Heart left ventricle (tissue), 16 donors: ENCODE results near the gene CACNA2D3. TPM values are rescaled to one million over a fixed set of nuclear protein-coding genes. Genes with fewer than 3 reads are reported as not detected.
"Not testable (repeated sequence)": the region's sequence is repeated elsewhere in the genome, so short reads cannot be mapped to it uniquely, and the experiment has no call there.

Experiments used
- ATAC-seq, 4 donors: fragments of 200-7000 bp; cut with Tn5 transposase; one replicate each; pipeline ENCODE4 v1.9.1; 2020 to 2022; ENCODE audit warnings: moderate library complexity in 4 of 4, mild to moderate bottlenecking in 3 of 4, moderate number of reproducible peaks in 1 of 4
- DNase-seq, 5 donors: peaks; one replicate each; pipeline ENCODE4 v3.0.0-alpha.2; 2020
- H3K27ac ChIP-seq, 12 donors: fragments of 200-600 bp; sonication (generic) in 4 of 12; one replicate each; pipeline versions ENCODE4 v1.5.0 to v1.8.0; 2016 to 2022; ENCODE audit warnings: mild to moderate bottlenecking in 2 of 12
- H3K27me3 ChIP-seq, 9 donors: fragments of 200-600 bp; sonication (generic) in 2 of 9; one replicate each; pipeline versions ENCODE4 v1.5.1 to v1.8.0; 2016 to 2022; ENCODE audit warnings: mild to moderate bottlenecking in 3 of 9
- H3K36me3 ChIP-seq, 9 donors: fragments of 200-600 bp; sonication (generic) in 2 of 9; one replicate each; pipeline versions ENCODE4 v1.5.0 to v1.8.0; 2018 to 2022; ENCODE audit warnings: mild to moderate bottlenecking in 2 of 9
- H3K4me1 ChIP-seq, 12 donors: fragments of 200-600 bp; sonication (generic) in 4 of 12; one replicate each; pipeline versions ENCODE4 v1.5.0 to v1.8.0; 2016 to 2022; ENCODE audit warnings: mild to moderate bottlenecking in 3 of 12
- H3K4me3 ChIP-seq, 12 donors: fragments of 200-600 bp; sonication (generic) in 4 of 12; one replicate each; pipeline versions ENCODE4 v1.5.0 to v1.8.0; 2017 to 2022; ENCODE audit warnings: mild to moderate bottlenecking in 9 of 12, moderate library complexity in 4 of 12
- H3K9me3 ChIP-seq, 12 donors: fragments of 200-600 bp; sonication (generic) in 4 of 12; one replicate each; pipeline versions ENCODE4 v1.5.0 to v1.8.0; 2016 to 2022; ENCODE audit warnings: mild to moderate bottlenecking in 1 of 12
- POLR2A ChIP-seq, 2 donors: fragments of 450-650 bp; IDR thresholded peaks; one replicate each; pipeline ENCODE4 v1.6.1; 2017; ENCODE audit warnings: antibody characterized with exemption in 2 of 2, mild to moderate bottlenecking in 2 of 2, moderate library complexity in 2 of 2
- WGBS, 4 donors: extraction: QIAGEN DNeasy Blood & Tissue Kit in 2 of 4; methylation state at CpG; one replicate each; pipeline versions ENCODE4 v1.1.5 to v1.1.7; 2013 to 2018; 5-methylcytosine and 5-hydroxymethylcytosine counted together
- intact Hi-C, 10 donors: fragments of 100-400 bp; cut with DNase I; formaldehyde crosslinking; loops; one replicate each; pipeline versions ENCODE4 v1.11.1 to v1.14.2; 2022
- polyA plus RNA-seq, 2 donors: library from polyadenylated mRNA; stranded (reverse); fragments of 200-250 nt; gene quantifications; one replicate each; pipeline ENCODE4 v1.2.3, GENCODE V29; 2013
- total RNA-seq, 9 donors: library from RNA; depleted of rRNA in 2 of 9; stranded (reverse); fragments of >200 nt in 2 of 9; fragmentation: NEBNext Ultra II Directional in 3 of 9; extraction: Animal tissue kit (Norgen Biotek cat#: 25700) in 3 of 9; gene quantifications; one replicate each; pipeline versions ENCODE4 v1.1.0 to v1.2.4, GENCODE V29; 2016 to 2023
- TF ChIP-seq, protein P1 (sequence below), 12 donors: fragments of 200-600 bp; sonication (generic) in 4 of 12; IDR thresholded peaks; one replicate each; pipeline versions ENCODE4 v1.5.0 to v1.8.0; 2018 to 2022; ENCODE audit warnings: antibody characterized with exemption in 12 of 12, mild to moderate bottlenecking in 5 of 12
- donor health status: ischemic (EF 13 %, LVEDD 7.1; RV severe dilation, severe dysfunction).
- donor health status: healthy with polysubstance abuse.
- donor health status: DM: no; HTN: yes; CAD: no.
- donor health status: DM: no; HTN: no; CAD: no.
- donor health status: ischemic (EF 25% LVEDD 6.9; RV normal size, moderate dysfunction).
- donor health status: ischemic (EF 25% LVEDD 5.7; RV mildly dilated, moderate dysfunction).
- donor health status: healthy.
- donor health status: DM: yes; HTN: yes; CAD: no.
- donor health status: ischemic (EF 35%, LVEDD 5.7; RV mildly dilated, moderate dysfunction).
- donor health status: nonischemic (EF 11% LVEDD 7.7; RV severe dilation, severe dysfunction).
- donor health status: DM: yes; HTN: yes; CAD: no.
- donor health status: PGD.
- donor health status: ischemic (EF 29% LVEDD 5.4; RV normal size, mild dysfunction).
- donor health status: nonischemic (EF 23%, LVEDD 6.1; RV moderate dilation, normal function).

Gene CACNA2D3
- total and polyA plus RNA-seq, 11 donors: 0.17 to 25.1 (median 12.8) TPM

GRCh38 chr3:54622678-54623077 is 500.3 kb downstream of the CACNA2D3 start:
- Histone ChIP-seq H3K36me3 (no peaks in the 10 kb centered on the region), H3K27me3 (no peaks in the 10 kb centered on the region), H3K4me3 (no peak overlapping the region), H3K4me1 (no peaks in the 10 kb centered on the region), H3K27ac (no peak overlapping the region), H3K9me3 (no peaks in the 10 kb centered on the region)
- TF ChIP-seq, protein P1, sequence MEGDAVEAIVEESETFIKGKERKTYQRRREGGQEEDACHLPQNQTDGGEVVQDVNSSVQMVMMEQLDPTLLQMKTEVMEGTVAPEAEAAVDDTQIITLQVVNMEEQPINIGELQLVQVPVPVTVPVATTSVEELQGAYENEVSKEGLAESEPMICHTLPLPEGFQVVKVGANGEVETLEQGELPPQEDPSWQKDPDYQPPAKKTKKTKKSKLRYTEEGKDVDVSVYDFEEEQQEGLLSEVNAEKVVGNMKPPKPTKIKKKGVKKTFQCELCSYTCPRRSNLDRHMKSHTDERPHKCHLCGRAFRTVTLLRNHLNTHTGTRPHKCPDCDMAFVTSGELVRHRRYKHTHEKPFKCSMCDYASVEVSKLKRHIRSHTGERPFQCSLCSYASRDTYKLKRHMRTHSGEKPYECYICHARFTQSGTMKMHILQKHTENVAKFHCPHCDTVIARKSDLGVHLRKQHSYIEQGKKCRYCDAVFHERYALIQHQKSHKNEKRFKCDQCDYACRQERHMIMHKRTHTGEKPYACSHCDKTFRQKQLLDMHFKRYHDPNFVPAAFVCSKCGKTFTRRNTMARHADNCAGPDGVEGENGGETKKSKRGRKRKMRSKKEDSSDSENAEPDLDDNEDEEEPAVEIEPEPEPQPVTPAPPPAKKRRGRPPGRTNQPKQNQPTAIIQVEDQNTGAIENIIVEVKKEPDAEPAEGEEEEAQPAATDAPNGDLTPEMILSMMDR (IDR thresholded peaks at IDR 0.05): no peak
- intact Hi-C loops: no loop called here
- 85 to 90% (median 87%) methylated on average over 11 of the region's 11 CpGs for WGBS, 4 donors
- DNase-seq (no peak), ATAC-seq (no peak)

DNA sequence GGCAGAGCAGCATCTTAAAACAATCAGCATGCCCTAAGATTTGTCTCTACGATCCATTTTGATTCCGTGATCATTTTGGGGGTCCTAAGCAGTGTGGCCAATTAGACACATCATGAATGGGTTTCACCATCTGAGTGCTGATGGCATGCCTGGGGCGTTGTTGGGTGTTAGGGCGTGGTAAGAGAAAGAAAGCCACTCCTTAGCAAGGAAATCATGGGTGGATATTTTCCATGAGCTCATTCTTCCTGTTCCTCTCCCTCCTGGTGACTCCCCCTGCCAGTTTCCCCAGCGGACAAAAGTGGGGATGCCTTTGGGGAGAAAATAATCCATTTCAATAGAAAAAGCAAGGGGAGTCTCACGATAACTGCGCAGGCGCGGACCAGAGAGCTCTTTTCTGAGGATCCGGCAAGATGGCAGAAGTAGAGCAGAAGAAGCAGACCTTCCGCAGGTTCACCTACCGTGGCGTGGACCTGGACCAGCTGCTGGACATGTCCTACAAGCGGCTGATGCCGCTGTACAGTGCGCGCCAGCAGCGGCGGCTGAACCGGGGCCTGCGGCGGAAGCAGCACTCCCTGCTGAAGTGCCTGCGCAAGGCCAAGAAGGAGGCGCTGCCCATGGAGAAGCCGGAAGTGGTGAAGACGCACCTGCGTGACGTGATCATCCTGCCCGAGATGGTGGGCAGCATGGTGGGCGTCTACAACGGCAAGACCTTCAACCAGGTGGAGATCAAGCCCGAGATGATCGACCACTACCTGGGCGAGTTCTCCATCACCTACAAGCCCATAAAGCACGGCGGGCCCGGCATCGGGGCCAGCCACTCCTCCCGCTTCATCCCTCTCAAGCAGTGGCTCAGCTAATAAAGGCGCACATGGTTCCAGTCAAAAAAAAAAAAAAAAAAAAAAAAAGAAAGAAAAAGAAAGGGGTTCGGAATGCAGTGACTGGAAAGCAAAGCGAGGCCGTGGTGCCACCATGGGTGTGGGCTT is 503.7 kb downstream of the CACNA2D3 start:
- DNase-seq: no peak
- no peak overlapping the region for H3K4me3 ChIP-seq
- no peak for TF ChIP-seq POLR2A (IDR thresholded peaks at IDR 0.05)
- TF ChIP-seq, protein P1 (IDR thresholded peaks at IDR 0.05): no peak
- H3K36me3 ChIP-seq: no peaks in the 10 kb centered on the region
- no peak for ATAC-seq
- intact Hi-C loops: no loop called here
- H3K27me3 ChIP-seq: no peaks in the 10 kb centered on the region
- H3K9me3 ChIP-seq: no peaks in the 10 kb centered on the region
- WGBS, 4 donors: 92 to 93% (median 92%) methylated on average over 41 to 43 of the region's 43 CpGs
- H3K4me1 ChIP-seq: no peaks in the 10 kb centered on the region
- H3K27ac ChIP-seq: no peak overlapping the region

GRCh38 chr3:54628888-54629441 is 506.6 kb downstream of the CACNA2D3 start:
- TF ChIP-seq POLR2A (IDR thresholded peaks at IDR 0.05): no peak
- TF ChIP-seq, protein P1 (IDR thresholded peaks at IDR 0.05): no peak
- Histone ChIP-seq H3K9me3 (no peaks in the 10 kb centered on the region), H3K4me3 (no peak overlapping the region), H3K36me3 (no peaks in the 10 kb centered on the region), H3K27me3 (no peaks in the 10 kb centered on the region), H3K27ac (no peak overlapping the region), H3K4me1 (no peaks in the 10 kb centered on the region)
- intact Hi-C loops: no loop called here
- 70 to 80% (median 78%) methylated on average over 3 of the region's 3 CpGs for WGBS, 4 donors
- ATAC-seq (no peak), DNase-seq (no peak)

- Histone ChIP-seq H3K4me1 (no peaks in the 10 kb centered on the region), H3K9me3 (no peaks in the 10 kb centered on the region), H3K36me3 (no peaks in the 10 kb centered on the region), H3K27ac (no peak overlapping the region), H3K27me3 (no peaks in the 10 kb centered on the region), H3K4me3 (no peak overlapping the region)
- TF ChIP-seq POLR2A (IDR thresholded peaks at IDR 0.05): no peak
- TF ChIP-seq, protein P1 (IDR thresholded peaks at IDR 0.05): no peak
- 62 to 74% (median 70%) methylated on average over 6 of the region's 6 CpGs for WGBS, 4 donors
- ATAC-seq (no peak), DNase-seq (no peak)
- intact Hi-C loops: no loop called here
Measured at GRCh38 chr3:54630101-54630623, 507.8 kb downstream of the CACNA2D3 start.

- H3K9me3 ChIP-seq, H3K27me3 ChIP-seq, H3K4me3 ChIP-seq, DNase-seq, H3K4me1 ChIP-seq, H3K36me3 ChIP-seq, H3K27ac ChIP-seq, ATAC-seq, intact Hi-C loops: not testable (repeated sequence)
- 81 to 91% (median 88%) methylated on average over 6 of the region's 6 CpGs for WGBS, 4 donors
Measured at GRCh38 chr3:54631001-54631400, 508.6 kb downstream of the CACNA2D3 start.
